ENCODE data around the gene GGPS1. TPM values are rescaled to one million over a fixed set of nuclear protein-coding genes. Genes with fewer than 3 reads are reported as not detected.

The GGPS1 gene
- total and polyA plus RNA-seq, 2 of the 8 experiments (the other 6 are each of a cell fraction or from before 2014, with no cell fraction given): 20.9 to 43.6 TPM

DNA sequence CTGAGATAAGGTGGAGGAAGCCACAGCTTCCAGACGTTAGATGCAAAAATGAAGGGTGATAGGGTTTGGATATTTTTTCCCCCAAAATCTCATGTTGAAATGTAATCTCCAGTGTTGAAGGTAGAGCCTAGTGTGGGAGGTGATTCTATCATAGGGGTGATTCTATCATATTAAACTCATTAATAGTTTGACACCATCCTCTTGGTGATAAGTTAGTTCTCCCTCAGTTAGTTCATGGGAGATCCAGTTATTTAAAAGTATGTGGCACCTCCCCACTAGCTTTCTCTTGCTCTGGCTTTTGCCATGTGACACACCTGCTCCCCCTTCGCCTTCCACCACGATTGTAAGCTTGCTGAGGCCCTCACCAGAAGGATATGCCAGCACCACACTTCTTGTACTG, 30.5 kb downstream of the GGPS1 start:
- Histone ChIP-seq H3K18ac (ENCODE audit: extremely low read depth, low read length) (no peak overlapping the region), H3K4me2 (ENCODE audit: insufficient read depth in 1 of 2, low read depth in 2 of 2, low read length in 2 of 2) (no peak overlapping the region), H3K79me1 (ENCODE audit: low read depth, low read length) (no peaks in the 10 kb centered on the region), H3K23me2 (ENCODE audit: low read depth, low read length) (no peaks in the 10 kb centered on the region; the same call in none of the 2 replicates), H3K23ac (ENCODE audit: insufficient read length) (no peak overlapping the region), H2BK5ac (ENCODE audit: low read depth, low read length) (no peak overlapping the region), H2BK15ac (ENCODE audit: low read length) (no peak overlapping the region), H3K27ac (ENCODE audit: low read depth, low read length) (no peak overlapping the region), H2AK5ac (ENCODE audit: low read depth, low read length) (no peak overlapping the region), H3K36me3 (ENCODE audit: control insufficient read depth in 2 of 4, insufficient read depth in 4 of 4, low read length in 3 of 4) (no peaks in the 10 kb centered on the region), H3K9ac (replicated peaks in 1 of 4; ENCODE audit: extremely low read depth in 1 of 4, low read depth in 3 of 4, low read length in 3 of 4) (no peak overlapping the region), H3K14ac (ENCODE audit: insufficient read length) (no peak overlapping the region), H4K5ac (ENCODE audit: insufficient read length, low read depth, low read length) (no peak overlapping the region), H2BK120ac (replicated peaks; ENCODE audit: low read depth, low read length) (no peak overlapping the region), H3K9me3 (ENCODE audit: insufficient read depth in 2 of 2, low read depth in 1 of 2, low read length in 1 of 2) (no peaks in the 10 kb centered on the region), H4K91ac (replicated peaks; ENCODE audit: insufficient read length, low read length) (no peak overlapping the region), H3K56ac (replicated peaks; ENCODE audit: insufficient read length, low read depth, low read length) (no peak overlapping the region), H4K20me1 (replicated peaks in 1 of 2; ENCODE audit: control insufficient read depth in 1 of 2, insufficient read depth in 2 of 2, low read length in 2 of 2) (no peaks in the 10 kb centered on the region), H4K8ac (ENCODE audit: extremely low read depth, insufficient read depth, low read length) (no peak overlapping the region), H2BK12ac (ENCODE audit: low read depth, low read length) (no peak overlapping the region), H3K4me1 (replicated peaks in 1 of 4; ENCODE audit: control insufficient read depth in 3 of 4, insufficient read depth in 4 of 4, low read length in 3 of 4) (peaks cover 3 to 5% (median 4%) of the 10 kb centered on the region in 4 experiments; a peak in 4 of 7 replicates), H3K27me3 (replicated peaks in 1 of 4; ENCODE audit: control insufficient read depth in 3 of 4, extremely low read depth in 1 of 4, insufficient read depth in 3 of 4, low read length in 3 of 4) (no peaks in the 10 kb centered on the region), H2AFZ (ENCODE audit: low read length) (no peak overlapping the region), H3K4ac (replicated peaks; ENCODE audit: insufficient read length, low read depth, low read length) (no peak overlapping the region), H3K79me2 (ENCODE audit: control insufficient read depth in 1 of 2, insufficient read depth in 2 of 2, low read length in 2 of 2) (no peaks in the 10 kb centered on the region), H2BK20ac (ENCODE audit: low read length) (no peak overlapping the region), H3K4me3 (ENCODE audit: extremely low read depth in 1 of 4, insufficient read depth in 2 of 4, low read depth in 3 of 4, low read length in 4 of 4) (no peak overlapping the region)
- TF ChIP-seq RXRA (IDR thresholded peaks at IDR 0.05; ENCODE audit: insufficient read depth, low read depth, low read length) (no peak), MAFK (IDR thresholded peaks at IDR 0.05; ENCODE audit: low read depth, low read length) (no peak), NANOG (IDR thresholded peaks at IDR 0.05; ENCODE audit: insufficient read depth, low read depth, low read length, poor library complexity, severe bottlenecking) (no peak)
- WGBS, 2 experiments (ENCODE audit: extremely low coverage in 1 of 2, insufficient coverage in 1 of 2, insufficient read length in 1 of 2, insufficient replicate concordance in 2 of 2, low coverage in 1 of 2, low lambda C conversion rate in 2 of 2, missing lambda C conversion rate in 1 of 2): 98% methylated on average over 3 of the region's 3 CpGs; no CpG with 5 or more reads in 1 of the 2 experiments
- DNase-seq (ENCODE audit: low read depth in 1 of 2, low spot score in 2 of 2) (no peak), FAIRE-seq (no peak)
- ChIA-PET CTCF (ENCODE audit: partially characterized antibody) (interaction anchor here (1.1 to 1.8 kb wide), 2 partner anchors 17 to 58 kb away, joined by 5 to 7 read pairs; no protein-coding TSS in a partner anchor), POLR2A (ENCODE audit: partially characterized antibody) (interaction anchor here (0.7 to 1.8 kb wide), 2 partner anchors 8 to 31 kb away, joined by 4 to 6 read pairs; partner anchors contain the start of genes ARID4B, GGPS1 and TBCE)

All from H1 (cell line).